Anterior cingulate cortex (tissue), 58 donors: ENCODE results near the gene HS1BP3.

Experiments used
- DNase-seq, 58 donors: peaks; one replicate each; lab custom pipeline; 2025; lab: John Stamatoyannopoulos, UW

The HS1BP3 gene

GRCh38 chr2:20592106-20593071, 58.5 kb downstream of the HS1BP3 start:
- DNase-seq = no peak

- no peak for DNase-seq
Measured at GRCh38 chr2:20590704-20591515, 60.0 kb downstream of the HS1BP3 start.

GRCh38 chr2:20589975-20590703, 60.8 kb downstream of the HS1BP3 start:
- DNase-seq = no peak

- no peak for DNase-seq
Measured at GRCh38 chr2:20588918-20589871, 61.7 kb downstream of the HS1BP3 start.

- no peak for DNase-seq
Measured at GRCh38 chr2:20585710-20586594, 64.9 kb downstream of the HS1BP3 start.

GRCh38 chr2:20585359-20585709, 65.6 kb downstream of the HS1BP3 start:
- DNase-seq = no peak

- DNase-seq = peak in 36 of 58 donors; percentile 19 to 87 (median 44)
Measured at GRCh38 chr2:20584399-20585358, 66.2 kb downstream of the HS1BP3 start.

GRCh38 chr2:20584045-20584398, 66.9 kb downstream of the HS1BP3 start:
- DNase-seq = no peak

- DNase-seq = no peak
Measured at GRCh38 chr2:20583425-20583881, 67.4 kb downstream of the HS1BP3 start.

GRCh38 chr2:20582600-20583221, 68.2 kb downstream of the HS1BP3 start:
- peak in 50 of 58 donors; percentile 14 to 94 (median 68) for DNase-seq

GRCh38 chr2:20580690-20581437, 70.0 kb downstream of the HS1BP3 start:
- DNase-seq = no peak

- DNase-seq = no peak
Measured at GRCh38 chr2:20579866-20580265, 71.0 kb downstream of the HS1BP3 start.

GRCh38 chr2:20578895-20579825, 71.7 kb downstream of the HS1BP3 start:
- peak in 52 of 58 donors; percentile 8 to 87 (median 62) for DNase-seq

- DNase-seq = no peak
Measured at GRCh38 chr2:20578266-20578894, 72.5 kb downstream of the HS1BP3 start.
